ENCODE measurements around the gene FHDC1.

DNA sequence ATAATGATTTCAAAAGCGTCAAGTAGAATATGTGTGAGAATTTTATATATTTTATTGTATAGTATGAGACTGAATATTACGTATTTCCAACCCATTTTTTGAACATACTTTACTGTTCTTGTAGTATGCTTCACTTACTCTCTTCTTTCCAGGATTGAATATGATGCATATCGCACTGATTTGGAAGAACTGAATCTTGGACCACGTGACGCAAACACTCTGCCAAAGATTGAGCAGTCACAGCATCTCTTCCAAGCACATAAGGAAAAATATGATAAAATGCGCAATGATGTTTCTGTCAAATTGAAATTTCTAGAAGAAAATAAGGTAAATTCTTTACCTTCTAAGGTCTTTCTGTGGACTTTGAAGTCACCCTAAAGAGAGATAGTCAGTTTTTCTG, 48.1 kb upstream of the FHDC1 start:
- TF ChIP-seq, protein P1, sequence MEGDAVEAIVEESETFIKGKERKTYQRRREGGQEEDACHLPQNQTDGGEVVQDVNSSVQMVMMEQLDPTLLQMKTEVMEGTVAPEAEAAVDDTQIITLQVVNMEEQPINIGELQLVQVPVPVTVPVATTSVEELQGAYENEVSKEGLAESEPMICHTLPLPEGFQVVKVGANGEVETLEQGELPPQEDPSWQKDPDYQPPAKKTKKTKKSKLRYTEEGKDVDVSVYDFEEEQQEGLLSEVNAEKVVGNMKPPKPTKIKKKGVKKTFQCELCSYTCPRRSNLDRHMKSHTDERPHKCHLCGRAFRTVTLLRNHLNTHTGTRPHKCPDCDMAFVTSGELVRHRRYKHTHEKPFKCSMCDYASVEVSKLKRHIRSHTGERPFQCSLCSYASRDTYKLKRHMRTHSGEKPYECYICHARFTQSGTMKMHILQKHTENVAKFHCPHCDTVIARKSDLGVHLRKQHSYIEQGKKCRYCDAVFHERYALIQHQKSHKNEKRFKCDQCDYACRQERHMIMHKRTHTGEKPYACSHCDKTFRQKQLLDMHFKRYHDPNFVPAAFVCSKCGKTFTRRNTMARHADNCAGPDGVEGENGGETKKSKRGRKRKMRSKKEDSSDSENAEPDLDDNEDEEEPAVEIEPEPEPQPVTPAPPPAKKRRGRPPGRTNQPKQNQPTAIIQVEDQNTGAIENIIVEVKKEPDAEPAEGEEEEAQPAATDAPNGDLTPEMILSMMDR (IDR thresholded peaks at IDR 0.05), result no peak
- TF ChIP-seq SIN3A (IDR thresholded peaks at IDR 0.05; ENCODE audit: borderline replicate concordance, insufficient read depth, low read depth, low read length) (no peak), POLR2AphosphoS5 (IDR thresholded peaks at IDR 0.05; ENCODE audit: low read depth, low read length) (no peak)
- TF ChIP-seq, protein P2, sequence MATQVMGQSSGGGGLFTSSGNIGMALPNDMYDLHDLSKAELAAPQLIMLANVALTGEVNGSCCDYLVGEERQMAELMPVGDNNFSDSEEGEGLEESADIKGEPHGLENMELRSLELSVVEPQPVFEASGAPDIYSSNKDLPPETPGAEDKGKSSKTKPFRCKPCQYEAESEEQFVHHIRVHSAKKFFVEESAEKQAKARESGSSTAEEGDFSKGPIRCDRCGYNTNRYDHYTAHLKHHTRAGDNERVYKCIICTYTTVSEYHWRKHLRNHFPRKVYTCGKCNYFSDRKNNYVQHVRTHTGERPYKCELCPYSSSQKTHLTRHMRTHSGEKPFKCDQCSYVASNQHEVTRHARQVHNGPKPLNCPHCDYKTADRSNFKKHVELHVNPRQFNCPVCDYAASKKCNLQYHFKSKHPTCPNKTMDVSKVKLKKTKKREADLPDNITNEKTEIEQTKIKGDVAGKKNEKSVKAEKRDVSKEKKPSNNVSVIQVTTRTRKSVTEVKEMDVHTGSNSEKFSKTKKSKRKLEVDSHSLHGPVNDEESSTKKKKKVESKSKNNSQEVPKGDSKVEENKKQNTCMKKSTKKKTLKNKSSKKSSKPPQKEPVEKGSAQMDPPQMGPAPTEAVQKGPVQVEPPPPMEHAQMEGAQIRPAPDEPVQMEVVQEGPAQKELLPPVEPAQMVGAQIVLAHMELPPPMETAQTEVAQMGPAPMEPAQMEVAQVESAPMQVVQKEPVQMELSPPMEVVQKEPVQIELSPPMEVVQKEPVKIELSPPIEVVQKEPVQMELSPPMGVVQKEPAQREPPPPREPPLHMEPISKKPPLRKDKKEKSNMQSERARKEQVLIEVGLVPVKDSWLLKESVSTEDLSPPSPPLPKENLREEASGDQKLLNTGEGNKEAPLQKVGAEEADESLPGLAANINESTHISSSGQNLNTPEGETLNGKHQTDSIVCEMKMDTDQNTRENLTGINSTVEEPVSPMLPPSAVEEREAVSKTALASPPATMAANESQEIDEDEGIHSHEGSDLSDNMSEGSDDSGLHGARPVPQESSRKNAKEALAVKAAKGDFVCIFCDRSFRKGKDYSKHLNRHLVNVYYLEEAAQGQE (IDR thresholded peaks at IDR 0.05; ENCODE audit: insufficient read depth in 1 of 2, low read depth in 2 of 2, low read length in 1 of 2), result no peak
